PC-9 (cell line): ENCODE data around the gene LRRC2. TPM values are rescaled to one million over a fixed set of nuclear protein-coding genes. Genes with fewer than 3 reads are reported as not detected.

Source experiments
- BruUV-seq: library from RNA; stranded (reverse); fragments of 400-500 nt; replicated peaks from 2 replicates; lab custom pipeline; 2021; lab: Mats Ljungman, UMichigan
- CTCF ChIA-PET: fragments of 300-600 bp; sonication (Branson Sonifier 250); formaldehyde crosslinking; loops from one replicate; lab custom pipeline; 2022; ENCODE audit warnings: antibody characterized with exemption; lab: Charles Lee
- POLR2A ChIA-PET: fragments of 300-600 bp; sonication (Branson Sonifier 250); formaldehyde crosslinking; loops from one replicate; lab custom pipeline; 2022; ENCODE audit warnings: antibody characterized with exemption; ENCODE audit not compliant: unreplicated experiment; lab: Charles Lee
- DNase-seq, 2 experiments: peaks; one replicate each; pipeline versions ENCODE4 v3.0.0 to v3.0.0-alpha.2; 2015 to 2022; ENCODE audit warnings: mixed read lengths in 1 of 2
- H2AFZ ChIP-seq: fragments of 200-600 bp; sonication (generic); 2 replicates; pipeline ENCODE4 v1.8.1; 2017; ENCODE audit warnings: antibody characterized with exemption
- H3F3A ChIP-seq: fragments of 200-600 bp; sonication (generic); 2 replicates; pipeline ENCODE4 v1.8.1; 2017; ENCODE audit warnings: antibody characterized with exemption, mild to moderate bottlenecking, low read depth; ENCODE audit not compliant: insufficient read depth
- H3K27ac ChIP-seq: fragments of 200-600 bp; sonication (generic); 2 replicates; pipeline ENCODE4 v1.6.1; 2016; ENCODE audit warnings: mixed run types
- H3K27me3 ChIP-seq: fragments of 200-600 bp; sonication (generic); 2 replicates; pipeline ENCODE4 v1.6.1; 2016; ENCODE audit warnings: low read depth, mixed run types; ENCODE audit not compliant: insufficient read depth
- H3K36me3 ChIP-seq: fragments of 200-600 bp; sonication (generic); 2 replicates; pipeline ENCODE4 v1.6.1; 2016; ENCODE audit warnings: low read depth, mixed run types
- H3K4me1 ChIP-seq: fragments of 200-600 bp; sonication (generic); replicated peaks from 2 replicates; pipeline ENCODE4 v1.6.1; 2016; ENCODE audit warnings: mixed run types; ENCODE audit not compliant: insufficient read depth
- H3K4me2 ChIP-seq: fragments of 200-600 bp; sonication (generic); 2 replicates; pipeline ENCODE4 v1.6.1; 2017; ENCODE audit warnings: mixed run types
- H3K4me3 ChIP-seq: fragments of 200-600 bp; sonication (generic); 2 replicates; pipeline ENCODE4 v1.6.1; 2016; ENCODE audit warnings: mixed run types
- H3K79me2 ChIP-seq: fragments of 200-600 bp; sonication (generic); 2 replicates; pipeline ENCODE4 v1.6.1; 2017; ENCODE audit warnings: low read depth, mixed run types
- H3K9me2 ChIP-seq: fragments of 200-600 bp; sonication (generic); 2 replicates; pipeline ENCODE4 v1.8.1; 2017; ENCODE audit warnings: mild to moderate bottlenecking; ENCODE audit not compliant: insufficient read depth
- H3K9me3 ChIP-seq: fragments of 200-600 bp; sonication (generic); 2 replicates; pipeline ENCODE4 v1.8.1; 2016; ENCODE audit warnings: low read depth; ENCODE audit not compliant: insufficient read depth
- H4K20me1 ChIP-seq: fragments of 200-600 bp; sonication (generic); 2 replicates; pipeline ENCODE4 v1.8.1; 2017; ENCODE audit not compliant: insufficient read depth
- EZH2 ChIP-seq: fragments of 200-600 bp; sonication (generic); IDR thresholded peaks from 2 replicates; pipeline ENCODE4 v1.8.0; 2017; ENCODE audit warnings: antibody characterized with exemption, low read depth
- intact Hi-C: fragments of 100-400 bp; cut with micrococcal nuclease; formaldehyde crosslinking; loops from one replicate; pipeline ENCODE4 v1.10.0; 2022; ENCODE audit not compliant: unreplicated experiment
- total RNA-seq: library from RNA; stranded (reverse); gene quantifications from 2 replicates; pipeline ENCODE4 v1.2.3, GENCODE V29; 2021
- TF ChIP-seq, protein P1 (sequence below): fragments of 200-600 bp; sonication (generic); conservative IDR thresholded peaks from 2 replicates; pipeline ENCODE4 v1.6.1; 2017; ENCODE audit warnings: mixed run types, antibody characterized with exemption, mild to moderate bottlenecking, moderate library complexity

Gene LRRC2
- total RNA-seq, 1 experiment from 2014 or later, result 0.22 TPM

DNA sequence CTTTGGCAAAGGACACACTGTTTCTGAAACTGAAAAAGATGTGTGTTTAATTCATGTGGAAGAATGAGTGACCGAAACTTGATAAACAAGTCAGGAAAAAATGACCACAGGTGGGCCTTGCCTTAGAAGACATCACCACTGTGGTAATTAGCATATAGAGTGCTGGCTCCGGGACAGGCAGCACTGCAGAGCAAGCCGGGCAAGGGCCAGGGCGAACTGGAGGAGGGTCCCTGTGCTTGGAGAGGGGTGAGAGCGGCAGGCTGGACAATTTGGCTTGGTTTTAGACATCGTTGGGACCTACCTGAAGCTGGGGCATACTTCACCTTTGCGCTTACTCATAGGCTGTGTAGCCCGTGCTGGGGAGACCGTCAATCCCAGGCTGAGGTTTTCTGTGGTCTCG lies 60.1 kb downstream of the LRRC2 start:
- no peak for DNase-seq
- no peak overlapping the region for H2AFZ ChIP-seq
- H3K27me3 ChIP-seq, result no peaks in the 10 kb centered on the region
- TF ChIP-seq, protein P1, sequence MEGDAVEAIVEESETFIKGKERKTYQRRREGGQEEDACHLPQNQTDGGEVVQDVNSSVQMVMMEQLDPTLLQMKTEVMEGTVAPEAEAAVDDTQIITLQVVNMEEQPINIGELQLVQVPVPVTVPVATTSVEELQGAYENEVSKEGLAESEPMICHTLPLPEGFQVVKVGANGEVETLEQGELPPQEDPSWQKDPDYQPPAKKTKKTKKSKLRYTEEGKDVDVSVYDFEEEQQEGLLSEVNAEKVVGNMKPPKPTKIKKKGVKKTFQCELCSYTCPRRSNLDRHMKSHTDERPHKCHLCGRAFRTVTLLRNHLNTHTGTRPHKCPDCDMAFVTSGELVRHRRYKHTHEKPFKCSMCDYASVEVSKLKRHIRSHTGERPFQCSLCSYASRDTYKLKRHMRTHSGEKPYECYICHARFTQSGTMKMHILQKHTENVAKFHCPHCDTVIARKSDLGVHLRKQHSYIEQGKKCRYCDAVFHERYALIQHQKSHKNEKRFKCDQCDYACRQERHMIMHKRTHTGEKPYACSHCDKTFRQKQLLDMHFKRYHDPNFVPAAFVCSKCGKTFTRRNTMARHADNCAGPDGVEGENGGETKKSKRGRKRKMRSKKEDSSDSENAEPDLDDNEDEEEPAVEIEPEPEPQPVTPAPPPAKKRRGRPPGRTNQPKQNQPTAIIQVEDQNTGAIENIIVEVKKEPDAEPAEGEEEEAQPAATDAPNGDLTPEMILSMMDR, result no peak
- TF ChIP-seq EZH2, result no peak
- no peaks in the 10 kb centered on the region for H4K20me1 ChIP-seq
- no peak overlapping the region for H3K4me2 ChIP-seq
- POLR2A ChIA-PET, result no interaction called here
- intact Hi-C loops, result no loop called here
- H3K4me3 ChIP-seq, result no peak overlapping the region
- H3K27ac ChIP-seq, result no peak overlapping the region
- H3K4me1 ChIP-seq, result no peaks in the 10 kb centered on the region
- H3K36me3 ChIP-seq, result no peaks in the 10 kb centered on the region
- H3K9me2 ChIP-seq, result no peaks in the 10 kb centered on the region
- BruUV-seq, result no TSS peak
- CTCF ChIA-PET, result no interaction called here
- H3K9me3 ChIP-seq, result no peaks in the 10 kb centered on the region
- no peaks in the 10 kb centered on the region for H3F3A ChIP-seq
- no peaks in the 10 kb centered on the region for H3K79me2 ChIP-seq

- Histone ChIP-seq H3K27me3 (no peaks in the 10 kb centered on the region), H3F3A (no peaks in the 10 kb centered on the region), H2AFZ (no peak overlapping the region), H3K4me3 (no peak overlapping the region), H4K20me1 (no peaks in the 10 kb centered on the region), H3K4me1 (no peaks in the 10 kb centered on the region), H3K9me3 (no peaks in the 10 kb centered on the region), H3K79me2 (no peaks in the 10 kb centered on the region), H3K27ac (no peak overlapping the region), H3K4me2 (no peak overlapping the region), H3K9me2 (no peaks in the 10 kb centered on the region), H3K36me3 (no peaks in the 10 kb centered on the region)
- no peak for DNase-seq
- TF ChIP-seq, protein P1, result no peak
- TF ChIP-seq EZH2, result no peak
- BruUV-seq, result no TSS peak
- CTCF ChIA-PET, result no interaction called here
- intact Hi-C loops, result no loop called here
- POLR2A ChIA-PET, result no interaction called here
Observed at GRCh38 chr3:46504789-46505188, 61.3 kb downstream of the LRRC2 start.

DNA sequence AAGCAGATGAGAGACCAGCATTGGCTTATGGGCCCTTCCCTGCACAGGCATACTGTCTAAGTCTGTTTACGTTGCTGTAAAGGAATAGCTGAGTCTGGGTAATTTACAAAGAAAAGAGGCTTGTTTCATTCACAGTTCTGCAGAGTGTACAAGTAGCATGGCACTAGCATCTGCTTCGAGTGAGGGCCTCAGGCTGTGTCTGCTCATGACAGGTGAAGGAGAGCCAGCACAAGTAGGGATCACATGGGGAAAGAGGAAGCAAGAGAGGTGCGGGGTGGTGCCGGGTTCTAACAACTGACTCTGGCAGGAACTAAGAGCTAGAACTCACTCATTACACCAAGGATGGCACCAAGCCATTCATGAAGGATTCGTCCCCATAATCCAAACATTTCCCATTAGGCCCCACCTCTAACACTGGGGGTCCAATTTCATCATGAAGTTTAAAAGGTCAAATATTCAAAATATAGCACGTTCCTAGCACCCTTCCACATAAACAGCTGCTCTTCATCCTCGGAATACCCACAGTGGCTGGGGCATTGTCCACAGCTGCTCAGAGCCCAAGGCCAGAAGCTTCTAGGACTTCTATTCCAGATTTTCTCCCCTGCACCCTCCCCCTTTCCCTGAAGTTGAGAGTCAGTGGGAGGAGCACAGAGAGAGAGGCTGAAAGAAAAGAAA lies 62.8 kb downstream of the LRRC2 start:
- no peak for DNase-seq
- Histone ChIP-seq H2AFZ (no peak overlapping the region), H3F3A (no peaks in the 10 kb centered on the region), H4K20me1 (no peaks in the 10 kb centered on the region), H3K4me2 (no peak overlapping the region), H3K27ac (no peak overlapping the region), H3K79me2 (no peaks in the 10 kb centered on the region), H3K9me3 (no peaks in the 10 kb centered on the region), H3K27me3 (no peaks in the 10 kb centered on the region), H3K4me1 (no peaks in the 10 kb centered on the region), H3K4me3 (no peak overlapping the region), H3K36me3 (no peaks in the 10 kb centered on the region), H3K9me2 (no peaks in the 10 kb centered on the region)
- TF ChIP-seq, protein P1, result no peak
- TF ChIP-seq EZH2, result no peak
- CTCF ChIA-PET, result no interaction called here
- intact Hi-C loops, result no loop called here
- POLR2A ChIA-PET, result no interaction called here
- no TSS peak for BruUV-seq
